Measurements from ENCODE around the gene NDEL1.

NDEL1 gene

GRCh38 chr17:8487743-8488142, 52.1 kb downstream of the NDEL1 start:
- TF ChIP-seq MAX (IDR thresholded peaks at IDR 0.05), result no peak
- TF ChIP-seq ZBTB7A (IDR thresholded peaks at IDR 0.05; ENCODE audit: low read depth), result no peak
- TF ChIP-seq NFIC (IDR thresholded peaks at IDR 0.05), result no peak
- TF ChIP-seq, protein P1, sequence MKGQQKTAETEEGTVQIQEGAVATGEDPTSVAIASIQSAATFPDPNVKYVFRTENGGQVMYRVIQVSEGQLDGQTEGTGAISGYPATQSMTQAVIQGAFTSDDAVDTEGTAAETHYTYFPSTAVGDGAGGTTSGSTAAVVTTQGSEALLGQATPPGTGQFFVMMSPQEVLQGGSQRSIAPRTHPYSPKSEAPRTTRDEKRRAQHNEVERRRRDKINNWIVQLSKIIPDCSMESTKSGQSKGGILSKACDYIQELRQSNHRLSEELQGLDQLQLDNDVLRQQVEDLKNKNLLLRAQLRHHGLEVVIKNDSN (IDR thresholded peaks at IDR 0.05), result no peak
- no peak for TF ChIP-seq TCF12 (IDR thresholded peaks at IDR 0.05; ENCODE audit: low read depth)
- TF ChIP-seq FOXM1 (IDR thresholded peaks at IDR 0.05; ENCODE audit: borderline replicate concordance, low read depth), result no peak
- no peak for TF ChIP-seq CREB1 (IDR thresholded peaks at IDR 0.05; ENCODE audit: low read depth)
- TF ChIP-seq EGR1 (IDR thresholded peaks at IDR 0.05), result no peak
- no peak for TF ChIP-seq RAD21 (IDR thresholded peaks at IDR 0.05; ENCODE audit: low read depth)
- TF ChIP-seq, protein P2, sequence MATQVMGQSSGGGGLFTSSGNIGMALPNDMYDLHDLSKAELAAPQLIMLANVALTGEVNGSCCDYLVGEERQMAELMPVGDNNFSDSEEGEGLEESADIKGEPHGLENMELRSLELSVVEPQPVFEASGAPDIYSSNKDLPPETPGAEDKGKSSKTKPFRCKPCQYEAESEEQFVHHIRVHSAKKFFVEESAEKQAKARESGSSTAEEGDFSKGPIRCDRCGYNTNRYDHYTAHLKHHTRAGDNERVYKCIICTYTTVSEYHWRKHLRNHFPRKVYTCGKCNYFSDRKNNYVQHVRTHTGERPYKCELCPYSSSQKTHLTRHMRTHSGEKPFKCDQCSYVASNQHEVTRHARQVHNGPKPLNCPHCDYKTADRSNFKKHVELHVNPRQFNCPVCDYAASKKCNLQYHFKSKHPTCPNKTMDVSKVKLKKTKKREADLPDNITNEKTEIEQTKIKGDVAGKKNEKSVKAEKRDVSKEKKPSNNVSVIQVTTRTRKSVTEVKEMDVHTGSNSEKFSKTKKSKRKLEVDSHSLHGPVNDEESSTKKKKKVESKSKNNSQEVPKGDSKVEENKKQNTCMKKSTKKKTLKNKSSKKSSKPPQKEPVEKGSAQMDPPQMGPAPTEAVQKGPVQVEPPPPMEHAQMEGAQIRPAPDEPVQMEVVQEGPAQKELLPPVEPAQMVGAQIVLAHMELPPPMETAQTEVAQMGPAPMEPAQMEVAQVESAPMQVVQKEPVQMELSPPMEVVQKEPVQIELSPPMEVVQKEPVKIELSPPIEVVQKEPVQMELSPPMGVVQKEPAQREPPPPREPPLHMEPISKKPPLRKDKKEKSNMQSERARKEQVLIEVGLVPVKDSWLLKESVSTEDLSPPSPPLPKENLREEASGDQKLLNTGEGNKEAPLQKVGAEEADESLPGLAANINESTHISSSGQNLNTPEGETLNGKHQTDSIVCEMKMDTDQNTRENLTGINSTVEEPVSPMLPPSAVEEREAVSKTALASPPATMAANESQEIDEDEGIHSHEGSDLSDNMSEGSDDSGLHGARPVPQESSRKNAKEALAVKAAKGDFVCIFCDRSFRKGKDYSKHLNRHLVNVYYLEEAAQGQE (IDR thresholded peaks at IDR 0.05; ENCODE audit: low read depth), result no peak
- no peak for TF ChIP-seq TAF1 (IDR thresholded peaks at IDR 0.05; ENCODE audit: low read depth)
- TF ChIP-seq TEAD4 (IDR thresholded peaks at IDR 0.05), result no peak

DNA sequence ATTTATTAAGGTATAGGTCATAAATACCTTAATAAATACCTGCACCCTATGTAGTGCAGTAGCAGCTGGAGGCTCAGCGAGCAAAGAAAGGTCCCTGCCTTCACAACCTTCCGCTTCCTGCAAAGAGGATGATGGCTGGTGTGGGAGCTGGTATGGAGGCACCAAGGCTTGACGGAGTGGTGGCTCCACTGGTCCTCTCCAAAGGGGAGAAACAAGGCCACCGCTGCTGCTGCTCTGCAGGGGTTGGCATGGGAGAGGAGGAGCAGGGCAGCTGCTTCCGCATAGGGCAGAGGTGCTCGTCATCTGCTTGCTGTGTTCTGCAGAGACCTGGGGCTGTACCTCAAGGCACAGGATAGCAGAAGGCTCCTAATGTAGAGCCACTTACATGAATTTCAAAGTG, 52.8 kb downstream of the NDEL1 start:
- no peak for TF ChIP-seq CEBPB (IDR thresholded peaks at IDR 0.05)
- TF ChIP-seq EGR1 (IDR thresholded peaks at IDR 0.05), result no peak
- no peak for TF ChIP-seq RAD21 (IDR thresholded peaks at IDR 0.05; ENCODE audit: low read depth)
- no peak for TF ChIP-seq TEAD4 (IDR thresholded peaks at IDR 0.05)
- TF ChIP-seq TCF12 (IDR thresholded peaks at IDR 0.05; ENCODE audit: low read depth), result no peak
- TF ChIP-seq, protein P2 (IDR thresholded peaks at IDR 0.05; ENCODE audit: low read depth), result no peak
- TF ChIP-seq, protein P1 (IDR thresholded peaks at IDR 0.05), result no peak
- TF ChIP-seq EP300 (IDR thresholded peaks at IDR 0.05; ENCODE audit: borderline replicate concordance), result no peak
- TF ChIP-seq NFIC (IDR thresholded peaks at IDR 0.05), result no peak
- no peak for TF ChIP-seq MAX (IDR thresholded peaks at IDR 0.05)
- TF ChIP-seq TAF1 (IDR thresholded peaks at IDR 0.05; ENCODE audit: low read depth), result no peak
- no peak for TF ChIP-seq YY1 (IDR thresholded peaks at IDR 0.05; ENCODE audit: low read depth)
- no peak for TF ChIP-seq CREB1 (IDR thresholded peaks at IDR 0.05; ENCODE audit: low read depth)

DNA sequence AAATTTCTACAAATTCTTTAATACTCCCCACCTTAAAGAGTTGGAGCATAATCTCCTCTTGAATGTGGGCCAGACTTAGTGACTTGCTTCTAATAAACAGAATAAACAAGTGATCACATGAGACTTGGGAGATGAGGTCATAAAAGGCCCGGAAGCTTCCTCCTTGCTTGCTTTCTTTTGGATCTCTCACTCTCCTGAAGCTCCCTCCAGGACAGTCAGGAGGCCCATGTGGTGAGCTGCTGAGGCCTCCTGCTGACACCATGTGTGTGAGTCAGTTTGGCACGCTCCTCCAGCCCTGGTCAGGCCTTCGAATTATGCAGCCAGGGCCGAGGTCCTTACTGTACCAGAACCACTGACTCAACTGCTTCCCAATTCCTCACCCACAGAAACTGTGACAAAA, 53.2 kb downstream of the NDEL1 start:
- TF ChIP-seq MAX (IDR thresholded peaks at IDR 0.05) (peak; percentile 35; the same call in 1 of the 2 replicates), TAF1 (IDR thresholded peaks at IDR 0.05; ENCODE audit: low read depth) (no peak), FOXM1 (IDR thresholded peaks at IDR 0.05; ENCODE audit: borderline replicate concordance, low read depth) (no peak)

GRCh38 chr17:8489841-8490240, 54.2 kb downstream of the NDEL1 start:
- TF ChIP-seq, protein P2 (IDR thresholded peaks at IDR 0.05; ENCODE audit: low read depth), result no peak
- TF ChIP-seq MAX (IDR thresholded peaks at IDR 0.05) (no peak), YY1 (IDR thresholded peaks at IDR 0.05; ENCODE audit: low read depth) (no peak), NFIC (IDR thresholded peaks at IDR 0.05) (no peak), TAF1 (IDR thresholded peaks at IDR 0.05; ENCODE audit: low read depth) (no peak), TCF12 (IDR thresholded peaks at IDR 0.05; ENCODE audit: low read depth) (no peak), EP300 (IDR thresholded peaks at IDR 0.05; ENCODE audit: borderline replicate concordance) (no peak), TEAD4 (IDR thresholded peaks at IDR 0.05) (no peak), RAD21 (IDR thresholded peaks at IDR 0.05; ENCODE audit: low read depth) (no peak), CEBPB (IDR thresholded peaks at IDR 0.05) (no peak), FOXM1 (IDR thresholded peaks at IDR 0.05; ENCODE audit: borderline replicate concordance, low read depth) (no peak), CREB1 (IDR thresholded peaks at IDR 0.05; ENCODE audit: low read depth) (no peak), EGR1 (IDR thresholded peaks at IDR 0.05) (no peak), ZBTB7A (IDR thresholded peaks at IDR 0.05; ENCODE audit: low read depth) (no peak)
- TF ChIP-seq, protein P1 (IDR thresholded peaks at IDR 0.05), result no peak

All from Ishikawa (cell line).